Parathyroid adenoma (tissue), 2 donors: ENCODE measurements around the gene SEH1L.

Experiments used
- H2AFZ ChIP-seq: fragments of 300-600 bp; sonication (generic); one replicate; pipeline ENCODE4 v1.7.0; 2017; ENCODE audit warnings: antibody characterized with exemption, mild to moderate bottlenecking
- H3K27ac ChIP-seq: fragments of 300-600 bp; sonication (generic); one replicate; pipeline ENCODE4 v1.7.0; 2017
- H3K27me3 ChIP-seq: fragments of 300-600 bp; sonication (generic); one replicate; pipeline ENCODE4 v1.7.0; 2017; ENCODE audit warnings: low read length; ENCODE audit not compliant: control insufficient read depth, insufficient read depth
- H3K36me3 ChIP-seq: fragments of 300-600 bp; sonication (generic); one replicate; pipeline ENCODE4 v1.7.0; 2017; ENCODE audit warnings: low read length; ENCODE audit not compliant: control insufficient read depth, insufficient read depth
- H3K4me1 ChIP-seq: fragments of 300-600 bp; sonication (generic); one replicate; pipeline ENCODE4 v1.7.0; 2017; ENCODE audit warnings: control low read depth
- H3K4me2 ChIP-seq: fragments of 300-600 bp; sonication (generic); one replicate; pipeline ENCODE4 v1.7.0; 2017; ENCODE audit warnings: low read length
- H3K4me3 ChIP-seq: fragments of 300-600 bp; sonication (generic); one replicate; pipeline ENCODE4 v1.7.0; 2017; ENCODE audit warnings: low read depth, low read length
- H3K79me2 ChIP-seq: fragments of 300-600 bp; sonication (generic); one replicate; pipeline ENCODE4 v1.7.0; 2017; ENCODE audit warnings: control low read depth
- H3K9ac ChIP-seq: fragments of 300-600 bp; sonication (generic); one replicate; pipeline ENCODE4 v1.7.0; 2017; ENCODE audit warnings: mild to moderate bottlenecking
- H3K9me3 ChIP-seq: fragments of 300-600 bp; sonication (generic); one replicate; pipeline ENCODE4 v1.7.0; 2017; ENCODE audit warnings: low read length; ENCODE audit not compliant: control insufficient read depth
- TF ChIP-seq, protein P1 (sequence below): fragments of 300-600 bp; sonication (generic); IDR thresholded peaks from one replicate; pipeline ENCODE4 v1.7.0; 2017; ENCODE audit warnings: antibody characterized with exemption, mild to moderate bottlenecking
- donor health status: primary hyperparathyroidism.

The SEH1L gene

DNA sequence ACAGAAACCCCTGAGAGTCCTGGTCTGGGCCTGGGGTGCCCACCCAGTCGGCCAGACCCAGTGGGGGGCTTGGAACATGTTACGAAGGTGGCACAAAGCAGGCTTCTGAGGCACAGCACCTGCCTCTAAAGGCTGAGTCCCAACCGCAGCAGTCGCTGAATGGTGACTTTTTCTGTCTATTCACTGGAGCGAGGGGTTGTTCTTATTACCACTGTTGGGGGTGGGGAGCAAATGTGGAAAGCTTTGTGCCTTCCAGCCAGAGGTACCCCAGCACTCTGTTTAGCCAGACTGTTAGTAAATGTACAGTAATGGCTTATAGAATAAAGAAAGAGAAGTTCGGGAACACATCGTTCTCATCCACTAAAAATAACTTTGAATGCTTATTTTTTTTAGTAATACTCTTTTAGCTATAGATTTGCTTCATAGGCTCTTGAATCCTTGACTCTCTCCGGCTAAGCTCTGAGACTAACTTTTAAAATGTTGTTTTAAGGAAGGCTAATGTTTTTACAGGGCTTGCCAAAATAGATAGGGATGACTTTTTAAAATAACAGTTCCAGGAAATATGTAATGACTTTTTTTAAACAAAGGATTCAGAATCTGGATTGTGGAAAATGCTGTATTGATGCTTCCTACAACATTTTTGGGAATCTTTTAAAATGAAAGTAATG lies 40.4 kb upstream of the SEH1L start:
- Histone ChIP-seq H2AFZ (no peak overlapping the region), H3K36me3 (no peaks in the 10 kb centered on the region), H3K9ac (no peak overlapping the region), H3K27ac (no peak overlapping the region), H3K27me3 (no peaks in the 10 kb centered on the region), H3K79me2 (no peaks in the 10 kb centered on the region), H3K9me3 (no peaks in the 10 kb centered on the region), H3K4me2 (no peak overlapping the region), H3K4me3 (no peak overlapping the region), H3K4me1 (no peaks in the 10 kb centered on the region)
- TF ChIP-seq, protein P1, sequence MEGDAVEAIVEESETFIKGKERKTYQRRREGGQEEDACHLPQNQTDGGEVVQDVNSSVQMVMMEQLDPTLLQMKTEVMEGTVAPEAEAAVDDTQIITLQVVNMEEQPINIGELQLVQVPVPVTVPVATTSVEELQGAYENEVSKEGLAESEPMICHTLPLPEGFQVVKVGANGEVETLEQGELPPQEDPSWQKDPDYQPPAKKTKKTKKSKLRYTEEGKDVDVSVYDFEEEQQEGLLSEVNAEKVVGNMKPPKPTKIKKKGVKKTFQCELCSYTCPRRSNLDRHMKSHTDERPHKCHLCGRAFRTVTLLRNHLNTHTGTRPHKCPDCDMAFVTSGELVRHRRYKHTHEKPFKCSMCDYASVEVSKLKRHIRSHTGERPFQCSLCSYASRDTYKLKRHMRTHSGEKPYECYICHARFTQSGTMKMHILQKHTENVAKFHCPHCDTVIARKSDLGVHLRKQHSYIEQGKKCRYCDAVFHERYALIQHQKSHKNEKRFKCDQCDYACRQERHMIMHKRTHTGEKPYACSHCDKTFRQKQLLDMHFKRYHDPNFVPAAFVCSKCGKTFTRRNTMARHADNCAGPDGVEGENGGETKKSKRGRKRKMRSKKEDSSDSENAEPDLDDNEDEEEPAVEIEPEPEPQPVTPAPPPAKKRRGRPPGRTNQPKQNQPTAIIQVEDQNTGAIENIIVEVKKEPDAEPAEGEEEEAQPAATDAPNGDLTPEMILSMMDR = no peak

DNA sequence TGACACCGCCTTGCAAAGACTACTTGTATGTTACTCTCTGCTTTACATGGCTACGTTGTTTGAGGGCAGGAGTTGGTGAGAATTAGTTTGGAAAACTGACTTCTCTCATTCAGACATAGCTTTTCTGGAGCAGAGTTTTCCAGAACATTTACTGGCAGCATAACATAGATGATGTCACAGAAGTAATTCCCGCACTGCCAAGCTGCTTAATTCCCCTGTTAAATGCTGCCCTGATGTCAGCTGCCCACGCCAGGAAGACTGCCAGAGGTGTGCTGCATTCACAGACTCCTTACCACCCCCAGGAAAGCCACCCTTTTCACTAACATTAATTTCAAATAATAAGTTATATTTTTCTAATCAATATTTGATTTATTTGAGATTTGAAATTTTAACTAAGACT lies 39.1 kb upstream of the SEH1L start:
- Histone ChIP-seq H3K9me3 (no peaks in the 10 kb centered on the region), H3K4me2 (no peak overlapping the region), H2AFZ (no peak overlapping the region), H3K27ac (no peak overlapping the region), H3K9ac (no peak overlapping the region), H3K79me2 (no peaks in the 10 kb centered on the region), H3K36me3 (no peaks in the 10 kb centered on the region), H3K27me3 (no peaks in the 10 kb centered on the region), H3K4me1 (no peaks in the 10 kb centered on the region), H3K4me3 (no peak overlapping the region)
- TF ChIP-seq, protein P1 = no peak

DNA sequence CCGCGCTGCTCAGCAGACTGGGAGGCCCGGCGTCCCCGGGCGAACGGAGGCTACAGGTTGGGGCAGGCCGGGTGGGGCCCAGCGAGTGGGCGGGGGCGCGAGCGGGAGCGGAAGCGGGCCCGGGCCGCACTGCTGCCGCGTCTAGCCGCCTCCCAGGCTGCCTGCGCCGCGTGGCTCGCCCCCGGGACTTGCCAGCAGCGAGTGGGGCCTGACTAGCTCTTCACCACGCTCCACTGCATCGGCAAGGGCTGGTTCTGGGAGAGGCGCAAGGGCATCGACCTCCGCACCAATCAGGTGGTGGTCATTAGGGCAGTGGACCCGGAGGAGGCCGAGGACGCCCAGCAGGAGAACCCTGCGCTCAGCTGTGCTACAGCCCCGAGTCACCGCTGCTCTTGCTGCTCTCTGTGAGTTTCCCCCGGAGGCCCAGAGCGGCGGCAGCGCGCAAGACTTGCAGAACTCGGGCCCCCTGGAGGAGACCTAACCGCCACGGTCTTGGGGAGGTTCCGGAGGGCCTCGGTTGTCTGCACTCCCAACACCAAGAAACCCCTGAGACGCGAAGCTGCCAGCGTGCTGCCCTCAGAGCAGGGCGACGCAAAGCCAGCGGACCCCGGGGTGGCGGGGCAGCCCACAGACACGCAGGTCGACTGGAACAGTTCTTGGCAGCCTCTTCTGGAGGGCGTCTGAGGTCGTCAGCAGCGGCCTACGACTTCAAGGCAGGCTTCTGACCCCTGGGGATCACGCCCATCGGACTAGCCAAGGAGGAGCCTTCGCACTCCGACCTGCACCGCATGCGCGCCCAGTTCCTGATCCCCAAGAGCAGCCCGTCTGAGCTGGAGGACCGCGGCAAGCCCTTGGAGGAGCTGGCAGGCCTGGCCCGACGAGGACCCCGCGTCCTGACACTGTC lies 36.5 kb upstream of the SEH1L start:
- no peaks in the 10 kb centered on the region for H3K36me3 ChIP-seq
- no peaks in the 10 kb centered on the region for H3K4me1 ChIP-seq
- H2AFZ ChIP-seq = peak overlapping the region; percentile 1
- no peak overlapping the region for H3K9ac ChIP-seq
- no peaks in the 10 kb centered on the region for H3K79me2 ChIP-seq
- no peak overlapping the region for H3K27ac ChIP-seq
- H3K4me2 ChIP-seq = peak overlapping the region; percentile 59
- TF ChIP-seq, protein P1 = no peak
- no peaks in the 10 kb centered on the region for H3K27me3 ChIP-seq
- H3K9me3 ChIP-seq = no peaks in the 10 kb centered on the region
- H3K4me3 ChIP-seq = peak overlapping the region; percentile 25

DNA sequence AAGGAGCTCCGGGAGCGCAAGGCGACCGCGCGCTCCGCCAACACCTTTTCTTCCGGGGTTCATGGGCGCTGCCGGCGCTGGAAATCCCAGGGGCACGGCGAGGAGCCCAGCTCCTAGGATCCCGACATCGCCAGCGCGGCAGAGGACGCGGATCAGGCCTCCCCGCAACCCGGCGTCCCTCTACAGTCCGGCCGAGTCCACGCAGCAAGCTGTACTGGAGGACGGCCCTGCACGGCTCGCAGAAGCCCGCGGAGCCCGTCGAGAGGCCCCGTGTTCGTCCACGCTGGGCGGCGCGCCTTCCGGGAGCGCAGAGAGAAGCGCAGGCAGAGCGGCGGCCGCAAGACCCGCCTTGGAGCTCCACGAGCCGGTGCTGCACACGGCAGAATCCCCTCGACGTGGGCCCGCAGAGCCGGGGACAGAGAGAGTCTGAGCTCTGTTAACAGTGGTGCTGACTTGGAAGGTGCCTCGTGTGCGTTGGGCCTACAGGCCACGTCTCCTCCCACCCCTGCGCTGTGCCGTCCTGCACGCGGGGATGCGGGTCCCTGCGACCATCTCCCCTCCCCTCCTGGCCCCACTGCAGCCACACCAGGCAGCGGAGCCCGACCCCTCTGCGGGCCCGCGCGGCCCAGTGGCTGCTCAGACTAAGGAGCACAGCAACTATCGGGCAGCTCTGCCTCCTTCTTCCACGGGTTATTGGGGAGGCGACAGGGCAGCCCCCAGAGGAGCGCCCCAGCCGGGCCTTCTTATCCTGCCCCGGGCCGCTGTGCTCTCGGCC lies 35.7 kb upstream of the SEH1L start:
- TF ChIP-seq, protein P1 = no peak
- H3K79me2 ChIP-seq = no peaks in the 10 kb centered on the region
- no peak overlapping the region for H3K9ac ChIP-seq
- H3K9me3 ChIP-seq = no peaks in the 10 kb centered on the region
- no peak overlapping the region for H3K27ac ChIP-seq
- no peaks in the 10 kb centered on the region for H3K4me1 ChIP-seq
- H3K27me3 ChIP-seq = no peaks in the 10 kb centered on the region
- H3K4me3 ChIP-seq = no peak overlapping the region
- H3K36me3 ChIP-seq = no peaks in the 10 kb centered on the region
- no peak overlapping the region for H2AFZ ChIP-seq
- H3K4me2 ChIP-seq = no peak overlapping the region
